HFFc6 (cell line): ENCODE measurements around the gene ADH1B. TPM values are rescaled to one million over a fixed set of nuclear protein-coding genes. Genes with fewer than 3 reads are reported as not detected.

Experiments used
- DNase-seq: peaks from one replicate; pipeline ENCODE4 v3.0.0-alpha.2; 2018
- H3K27ac Mint-ChIP-seq: 2 replicates; pipeline ENCODE4 v1.8.0; 2020; ENCODE audit warnings: mild to moderate bottlenecking, mixed read lengths
- H3K27me3 Mint-ChIP-seq: 2 replicates; pipeline ENCODE4 v1.8.0; 2021; ENCODE audit warnings: mild to moderate bottlenecking, moderate library complexity, mixed read lengths; ENCODE audit not compliant: insufficient read depth
- H3K36me3 Mint-ChIP-seq: 2 replicates; pipeline ENCODE4 v1.8.0; 2021; ENCODE audit warnings: low read depth, mixed read lengths
- H3K4me1 Mint-ChIP-seq: 2 replicates; pipeline ENCODE4 v1.8.0; 2020; ENCODE audit warnings: low read depth, mixed read lengths
- H3K4me3 Mint-ChIP-seq: 2 replicates; pipeline ENCODE4 v1.8.0; 2020; ENCODE audit warnings: mild to moderate bottlenecking, moderate library complexity, mixed read lengths
- H3K9me3 Mint-ChIP-seq: 2 replicates; pipeline ENCODE4 v1.8.0; 2020; ENCODE audit warnings: mild to moderate bottlenecking, mixed read lengths
- total RNA-seq, 6 experiments: library from RNA; stranded (reverse); fragmentation: NEBNext Ultra II Directional; extraction: Animal tissue kit (Norgen Biotek cat#: 25700); gene quantifications; 2 replicates in 1 of 6; 3 replicates in 5 of 6; pipeline ENCODE4 v1.2.3, GENCODE V29; 2021
- TF ChIP-seq, protein P1 (sequence below): fragments of 200-600 bp; sonication (generic); IDR thresholded peaks from 2 replicates; pipeline ENCODE4 v1.5.0; 2021; ENCODE audit warnings: antibody characterized with exemption, mild to moderate bottlenecking

Gene ADH1B
- total RNA-seq, 6 experiments from 2014 or later = not detected

DNA sequence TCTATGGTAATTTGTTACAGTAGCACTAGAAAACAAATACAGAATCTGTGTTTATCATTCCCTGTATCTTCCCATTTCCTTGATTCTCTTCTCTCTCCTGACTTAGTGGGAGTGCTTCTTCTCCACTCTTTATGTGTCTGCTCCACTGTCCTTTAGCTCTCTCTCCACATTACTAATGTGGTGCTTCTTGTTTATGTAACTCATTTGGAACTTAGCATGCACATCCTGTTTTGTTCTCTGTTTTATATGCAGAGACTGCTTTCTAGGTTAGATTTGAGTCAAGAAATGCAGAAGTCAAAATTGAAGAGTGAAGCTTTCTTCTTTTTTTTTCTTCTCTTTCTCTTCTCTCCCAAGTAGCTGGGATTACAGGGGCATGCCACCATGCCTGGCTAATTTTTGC is 56.3 kb downstream of the ADH1B start:
- no peak overlapping the region for H3K4me3 Mint-ChIP-seq
- DNase-seq = no peak
- no peaks in the 10 kb centered on the region for H3K36me3 Mint-ChIP-seq
- 0 out of 2 replicates have a peak, but pooled peaks cover 4% of the 10 kb centered on the region for H3K9me3 Mint-ChIP-seq
- H3K4me1 Mint-ChIP-seq = no peaks in the 10 kb centered on the region
- no peak overlapping the region for H3K27ac Mint-ChIP-seq
- no peaks in the 10 kb centered on the region for H3K27me3 Mint-ChIP-seq
- TF ChIP-seq, protein P1, sequence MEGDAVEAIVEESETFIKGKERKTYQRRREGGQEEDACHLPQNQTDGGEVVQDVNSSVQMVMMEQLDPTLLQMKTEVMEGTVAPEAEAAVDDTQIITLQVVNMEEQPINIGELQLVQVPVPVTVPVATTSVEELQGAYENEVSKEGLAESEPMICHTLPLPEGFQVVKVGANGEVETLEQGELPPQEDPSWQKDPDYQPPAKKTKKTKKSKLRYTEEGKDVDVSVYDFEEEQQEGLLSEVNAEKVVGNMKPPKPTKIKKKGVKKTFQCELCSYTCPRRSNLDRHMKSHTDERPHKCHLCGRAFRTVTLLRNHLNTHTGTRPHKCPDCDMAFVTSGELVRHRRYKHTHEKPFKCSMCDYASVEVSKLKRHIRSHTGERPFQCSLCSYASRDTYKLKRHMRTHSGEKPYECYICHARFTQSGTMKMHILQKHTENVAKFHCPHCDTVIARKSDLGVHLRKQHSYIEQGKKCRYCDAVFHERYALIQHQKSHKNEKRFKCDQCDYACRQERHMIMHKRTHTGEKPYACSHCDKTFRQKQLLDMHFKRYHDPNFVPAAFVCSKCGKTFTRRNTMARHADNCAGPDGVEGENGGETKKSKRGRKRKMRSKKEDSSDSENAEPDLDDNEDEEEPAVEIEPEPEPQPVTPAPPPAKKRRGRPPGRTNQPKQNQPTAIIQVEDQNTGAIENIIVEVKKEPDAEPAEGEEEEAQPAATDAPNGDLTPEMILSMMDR = no peak

Other genes with a start within 250 kb of the ADH1B start
- gene ADH5, start 232.6 kb downstream of the ADH1B start, total RNA-seq = 100 to 1,000 TPM; 193 to 211 (median 205) TPM
- gene ADH4, start 177.1 kb downstream of the ADH1B start, total RNA-seq = not detected
- gene ADH6, start 102.2 kb downstream of the ADH1B start, total RNA-seq = not detected
- not detected for gene ADH1A, start 30.4 kb downstream of the ADH1B start, total RNA-seq
- not detected for gene ADH1C, start 31.3 kb upstream of the ADH1B start, total RNA-seq
- not detected for gene ADH7, start 113.9 kb upstream of the ADH1B start, total RNA-seq
- gene C4orf17, start 189.6 kb upstream of the ADH1B start, total RNA-seq = not detected
- gene TRMT10A, start 242.6 kb upstream of the ADH1B start, total RNA-seq = 1 to 10 TPM; 4.1 to 6.8 (median 5.2) TPM